GM21717 (cell line): ENCODE measurements around the gene TDP1.

ENCODE experiments used
- ATAC-seq: cut with Tn5 transposase; IDR thresholded peaks from one replicate; pipeline ENCODE4 v1.9.1; 2021; ENCODE audit warnings: mild to moderate bottlenecking, moderate library complexity; ENCODE audit not compliant: unreplicated experiment

TDP1 gene

GRCh38 chr14:89936654-89937185 is 19.0 kb upstream of the TDP1 start:
- ATAC-seq, result no peak

- ATAC-seq, result no peak
Measured at GRCh38 chr14:89941830-89942377, 13.8 kb upstream of the TDP1 start.

GRCh38 chr14:89947344-89947743 is 8.4 kb upstream of the TDP1 start:
- no peak for ATAC-seq

GRCh38 chr14:89952576-89952975 is 3.2 kb upstream of the TDP1 start:
- ATAC-seq, result no peak

GRCh38 chr14:89953602-89954001 is 2.1 kb upstream of the TDP1 start:
- no peak for ATAC-seq

- ATAC-seq, result peak; percentile 84
Measured at GRCh38 chr14:89954070-89955021, 1.4 kb upstream of the TDP1 start, which contains the start of gene EFCAB11. TSS of gene EFCAB11 (minus strand) at chr14:89954730. CDS start at chr14:89954660, 70 bp downstream.

- peak; percentile 12 for ATAC-seq
Measured at GRCh38 chr14:89955022-89955744, 544 bp upstream of the TDP1 start.

- no peak for ATAC-seq
Measured at GRCh38 chr14:89956661-89957009, 908 bp downstream of the TDP1 start.

GRCh38 chr14:89957376-89957775 is 1.6 kb downstream of the TDP1 start:
- ATAC-seq, result no peak

- ATAC-seq, result no peak
Measured at GRCh38 chr14:89957791-89958190, 2.1 kb downstream of the TDP1 start.

GRCh38 chr14:89958966-89959365 is 3.2 kb downstream of the TDP1 start:
- no peak for ATAC-seq

GRCh38 chr14:89959853-89960445 is 4.2 kb downstream of the TDP1 start:
- no peak for ATAC-seq

- ATAC-seq, result no peak
Measured at GRCh38 chr14:89960914-89961313, 5.2 kb downstream of the TDP1 start.

GRCh38 chr14:89963288-89963978 is 7.7 kb downstream of the TDP1 start:
- ATAC-seq, result no peak

- ATAC-seq, result no peak
Measured at GRCh38 chr14:89965839-89966238, 10.1 kb downstream of the TDP1 start.

GRCh38 chr14:89973234-89973823 is 17.6 kb downstream of the TDP1 start:
- no peak for ATAC-seq

GRCh38 chr14:89977668-89978067 is 21.9 kb downstream of the TDP1 start:
- no peak for ATAC-seq

- no peak for ATAC-seq
Measured at GRCh38 chr14:89978656-89979055, 22.9 kb downstream of the TDP1 start.

GRCh38 chr14:89983375-89983774 is 27.6 kb downstream of the TDP1 start:
- no peak for ATAC-seq
